NCI-H69 (cell line): ENCODE results near the gene SYTL2.

Experiments used
- DNase-seq: peaks from one replicate; lab custom pipeline; 2025; lab: John Stamatoyannopoulos, UW

The SYTL2 gene

DNA sequence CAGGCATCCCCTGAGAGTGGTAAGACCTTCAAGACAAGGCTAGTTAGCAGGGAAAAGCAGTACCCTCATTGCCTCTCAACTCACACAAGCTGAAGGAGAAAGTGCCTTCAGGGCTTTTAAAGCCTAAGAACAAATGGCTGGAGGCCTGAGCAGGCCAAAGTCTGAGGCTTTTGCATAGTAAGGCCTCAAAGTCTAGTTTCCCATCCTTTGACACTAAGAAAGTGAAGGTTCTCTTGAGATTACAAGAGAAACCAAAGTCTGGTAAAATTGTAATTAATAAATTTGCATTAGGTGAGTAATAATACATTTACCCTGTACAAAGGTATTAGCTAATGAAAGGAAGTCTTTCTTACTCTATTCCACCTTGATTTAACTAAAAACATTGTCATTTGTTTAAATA is 78.0 kb downstream of the SYTL2 start:
- DNase-seq = no peak

DNA sequence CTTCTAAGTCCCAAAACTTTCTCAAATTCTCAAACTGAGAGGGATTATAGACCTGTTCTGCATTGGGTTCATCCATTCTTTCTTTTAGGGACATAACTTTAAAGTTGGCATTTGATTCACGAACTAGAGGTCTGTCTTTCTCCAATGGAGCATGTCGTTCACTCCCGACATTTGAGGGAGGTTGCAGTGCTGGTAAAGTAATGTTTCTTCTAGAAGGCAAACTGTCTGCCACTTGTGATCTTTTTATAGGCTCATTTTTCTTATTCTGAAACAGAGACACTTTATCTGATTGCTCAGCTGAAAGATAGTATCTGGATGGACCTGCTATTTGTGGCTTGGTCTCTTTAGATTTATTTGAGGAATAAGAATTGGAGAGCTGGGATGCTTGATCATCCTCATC is 84.6 kb downstream of the SYTL2 start:
- DNase-seq = no peak

DNA sequence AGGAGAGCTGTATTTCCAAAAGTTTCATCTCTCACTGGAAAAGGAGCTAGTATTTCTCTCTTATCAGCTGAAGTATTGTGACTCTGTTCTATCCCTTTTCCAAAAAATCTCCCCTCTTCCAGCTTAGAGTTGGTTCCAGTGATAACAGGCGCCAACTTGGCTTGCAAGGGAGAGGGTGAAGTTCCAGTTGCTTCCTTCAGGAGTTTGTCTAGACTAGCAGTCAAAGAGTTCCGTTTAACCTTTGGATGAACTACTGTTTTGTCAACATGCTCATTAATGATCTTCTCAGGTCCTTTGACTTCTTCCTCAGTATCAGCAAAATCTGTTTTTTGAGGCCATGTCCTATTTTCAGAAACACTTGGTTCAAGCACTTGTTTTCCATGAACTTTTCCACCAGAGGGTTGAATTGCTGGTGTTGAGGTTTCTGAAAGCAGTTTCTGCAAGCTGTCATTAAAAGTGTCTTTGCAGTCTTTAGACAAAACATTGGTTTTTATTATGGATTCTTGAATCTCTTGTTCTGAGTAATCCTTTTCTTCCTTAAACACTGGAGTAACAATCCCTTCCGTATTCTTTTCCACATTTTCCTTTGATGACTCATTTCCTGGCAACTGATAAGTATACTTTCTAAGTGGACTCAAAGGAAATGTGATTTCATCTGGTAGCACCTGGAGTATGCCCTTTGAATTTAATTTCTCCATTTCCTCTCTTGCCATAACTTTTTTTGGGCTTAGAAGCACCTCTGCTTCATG is 85.3 kb downstream of the SYTL2 start:
- no peak for DNase-seq

DNA sequence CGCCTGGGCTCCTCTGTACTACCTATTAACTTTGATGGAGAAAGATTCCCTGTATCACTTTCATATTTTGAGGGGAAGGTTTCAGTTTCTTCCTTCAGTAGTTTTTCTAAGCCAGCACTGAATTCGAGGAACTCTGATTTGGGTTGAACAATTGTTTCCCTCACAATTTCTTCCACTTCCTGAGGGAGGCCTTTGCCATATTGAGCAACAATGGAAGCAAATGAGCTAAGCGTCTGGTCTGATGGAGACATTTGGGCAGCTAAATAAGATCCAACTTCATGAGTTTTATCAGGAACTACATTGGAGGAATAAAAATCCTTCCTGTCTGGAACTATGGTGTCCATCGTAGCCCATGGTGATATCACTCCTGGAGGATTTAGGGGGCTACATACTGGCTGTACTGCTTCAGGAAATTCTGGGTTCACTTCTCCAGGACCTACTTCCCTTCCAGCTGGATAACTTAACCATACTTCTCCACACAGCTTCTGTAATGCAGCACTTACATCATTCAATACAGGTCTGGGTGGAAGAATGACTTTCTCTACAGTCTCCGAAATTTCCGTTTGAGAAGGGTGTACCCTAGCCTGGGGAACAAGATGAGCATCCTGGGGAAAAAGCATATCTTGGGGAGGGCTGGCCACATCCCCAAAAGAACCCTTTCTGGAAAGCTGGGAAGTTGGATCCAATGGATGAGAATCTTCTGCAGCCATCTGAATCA is 86.0 kb downstream of the SYTL2 start:
- no peak for DNase-seq

DNA sequence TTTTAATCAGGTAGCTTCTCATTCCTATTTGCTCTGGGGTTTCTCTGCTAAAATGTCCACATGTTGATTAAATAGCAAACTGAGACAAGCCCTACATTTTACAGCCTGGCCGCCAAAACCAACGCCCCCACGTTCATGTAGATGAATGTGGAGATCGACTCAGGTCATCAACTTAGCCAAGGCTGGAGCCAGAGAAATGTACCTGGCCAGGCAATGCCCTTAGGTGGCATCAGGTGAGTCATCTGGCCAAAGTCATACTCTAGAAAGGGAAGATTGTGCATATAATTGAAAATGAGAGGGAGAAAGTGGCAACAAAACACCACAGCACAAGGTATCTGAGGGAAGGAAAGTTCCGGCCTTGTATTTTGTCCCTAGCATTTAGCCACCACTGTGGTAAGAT is 87.9 kb downstream of the SYTL2 start:
- no peak for DNase-seq

DNA sequence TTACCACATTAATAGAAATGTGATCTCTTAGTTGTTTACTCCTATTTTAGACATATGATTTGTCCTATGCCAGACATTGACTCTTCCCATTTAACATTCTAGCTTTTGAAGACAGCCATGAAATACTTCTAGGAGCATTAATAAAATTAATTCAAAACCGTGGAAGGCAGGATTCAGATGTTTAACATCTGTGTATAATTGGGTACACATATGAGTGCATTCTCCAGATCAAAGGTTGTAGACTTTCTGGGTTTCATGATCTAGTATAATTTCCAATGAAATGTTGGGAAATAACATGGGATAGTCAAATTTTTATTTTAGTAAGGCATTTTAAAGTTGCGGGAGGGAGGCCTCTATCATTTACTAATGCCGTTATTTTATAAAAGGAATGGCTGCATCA is 89.8 kb downstream of the SYTL2 start:
- DNase-seq = no peak

DNA sequence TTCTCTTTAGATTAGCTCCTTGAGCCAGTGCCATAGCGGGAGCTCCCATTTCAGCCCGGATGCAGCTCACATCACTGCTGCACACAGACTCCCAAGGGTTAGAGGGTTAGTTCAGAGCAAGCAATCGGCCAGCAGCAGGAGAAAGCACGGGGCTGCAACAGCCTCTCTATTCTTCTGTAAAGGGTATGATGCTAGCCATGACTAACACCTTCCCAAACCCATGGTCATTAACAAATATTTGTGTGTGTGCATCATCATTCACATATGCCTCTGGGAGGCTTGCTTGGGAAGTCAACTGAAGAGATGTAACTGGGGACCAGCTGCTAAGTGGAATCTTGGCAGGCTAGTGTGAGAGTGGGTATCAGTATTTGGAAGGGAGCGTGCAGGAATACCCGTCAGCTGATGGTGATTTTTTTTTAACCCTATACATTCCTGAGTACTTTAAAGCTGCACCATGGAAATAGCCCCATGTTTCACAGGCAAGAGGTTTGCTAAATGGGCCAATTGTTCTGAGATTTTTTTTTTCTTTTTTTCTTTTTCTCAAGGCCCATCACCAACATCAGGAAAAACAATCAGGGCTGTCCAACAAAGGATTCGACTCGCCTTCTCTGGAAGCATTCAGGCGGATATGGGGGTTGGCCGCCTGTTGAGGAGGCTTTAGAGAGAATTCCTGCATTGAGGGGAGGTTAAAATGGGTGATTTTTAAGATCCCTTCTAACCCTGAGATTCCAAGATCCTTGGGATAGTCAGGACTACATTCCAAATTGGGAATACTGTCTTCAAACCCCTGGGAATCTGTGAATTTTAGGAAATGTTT is 91.7 kb downstream of the SYTL2 start:
- DNase-seq = peak; percentile 40

DNA sequence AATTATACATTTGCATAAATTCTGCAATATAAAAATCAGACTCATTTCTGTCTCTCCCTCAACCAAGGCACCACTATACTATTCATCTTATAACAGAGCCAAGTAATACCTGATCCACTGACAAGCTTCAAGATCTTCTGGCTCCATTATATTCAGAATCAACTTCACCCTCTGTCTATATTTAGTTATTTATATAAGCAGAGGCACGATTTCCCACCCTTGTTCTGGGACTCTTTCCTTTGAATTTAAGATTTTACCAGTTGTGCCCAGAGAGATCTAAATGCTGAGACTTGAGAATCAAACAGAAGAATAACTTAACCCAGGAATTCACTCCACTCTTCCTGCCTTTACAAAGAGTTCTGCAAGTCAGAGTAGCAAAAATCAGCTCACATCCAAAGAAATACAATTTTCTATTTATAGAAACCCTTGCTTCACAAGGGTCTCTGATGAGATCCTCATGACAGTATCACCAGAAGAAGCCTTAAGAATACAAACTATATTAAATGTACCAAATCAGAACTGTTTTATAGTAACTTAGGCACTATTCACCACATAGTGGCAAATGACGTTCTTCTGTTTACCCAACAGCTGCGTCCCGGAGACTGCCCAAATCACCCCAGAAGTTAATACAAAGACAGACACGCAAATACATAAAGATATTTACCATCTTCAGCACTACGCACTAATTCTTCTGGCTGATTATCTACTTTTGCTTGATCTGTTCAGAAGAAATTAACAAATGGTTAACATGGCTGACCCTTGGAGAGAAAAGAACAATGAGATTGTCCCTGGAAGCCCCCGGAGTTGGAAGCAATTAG is 92.6 kb downstream of the SYTL2 start:
- DNase-seq = no peak

DNA sequence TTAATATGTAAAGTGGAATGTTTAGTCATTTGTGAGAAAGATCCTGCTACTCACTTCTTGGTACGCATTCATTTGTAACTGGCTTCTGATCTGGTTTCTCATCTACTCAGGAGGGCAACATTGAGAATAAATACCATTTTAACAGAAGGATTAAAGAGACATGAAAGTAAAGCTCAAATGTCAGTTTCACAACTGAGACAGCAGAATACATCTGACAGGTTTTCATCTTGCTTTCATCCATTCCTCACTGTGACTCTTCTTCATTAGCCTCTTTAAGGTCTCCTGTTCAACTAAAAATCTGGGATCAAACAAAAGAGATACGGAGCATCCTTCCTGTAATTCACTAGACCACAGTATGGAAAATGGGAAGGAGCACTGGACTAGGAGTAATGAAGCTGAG is 93.5 kb downstream of the SYTL2 start:
- no peak for DNase-seq

DNA sequence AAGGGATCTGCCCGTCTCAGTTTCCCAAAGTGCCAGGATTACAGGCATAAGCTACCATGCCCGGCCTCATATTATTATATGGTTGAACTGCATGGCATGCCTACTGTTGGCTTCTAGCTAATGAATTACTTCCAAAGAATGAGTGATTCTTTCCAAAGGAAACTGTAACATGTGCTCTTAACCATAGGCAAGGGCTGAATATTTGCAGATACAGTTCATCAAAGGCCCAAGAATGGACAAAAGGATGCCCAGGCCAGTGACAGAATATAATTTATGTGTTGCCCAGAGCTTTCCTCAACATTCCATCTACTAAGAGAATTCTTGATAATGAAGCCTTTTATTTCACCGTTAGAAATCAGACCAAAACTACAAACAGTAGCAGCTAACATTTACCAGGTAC is 98.0 kb downstream of the SYTL2 start:
- no peak for DNase-seq

DNA sequence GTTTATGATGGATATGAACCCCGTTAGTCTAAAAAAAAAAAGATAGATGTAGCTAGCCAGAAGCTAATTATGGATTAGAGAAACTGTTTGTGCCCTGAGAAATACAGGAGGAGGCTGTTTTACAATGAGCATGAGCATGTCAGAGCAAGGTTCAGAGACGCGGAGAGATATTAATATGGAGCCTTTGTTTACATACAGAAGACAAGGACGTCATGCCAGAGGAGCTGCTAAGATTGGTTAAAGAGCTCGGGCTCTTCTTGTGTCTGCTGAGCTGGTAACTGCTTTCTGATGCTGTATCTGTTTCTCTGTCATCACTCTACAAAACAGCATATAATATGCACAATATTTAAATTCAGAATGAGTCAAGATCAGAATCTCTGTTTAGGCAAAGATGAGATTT is 100.0 kb downstream of the SYTL2 start:
- peak; percentile 10 for DNase-seq

DNA sequence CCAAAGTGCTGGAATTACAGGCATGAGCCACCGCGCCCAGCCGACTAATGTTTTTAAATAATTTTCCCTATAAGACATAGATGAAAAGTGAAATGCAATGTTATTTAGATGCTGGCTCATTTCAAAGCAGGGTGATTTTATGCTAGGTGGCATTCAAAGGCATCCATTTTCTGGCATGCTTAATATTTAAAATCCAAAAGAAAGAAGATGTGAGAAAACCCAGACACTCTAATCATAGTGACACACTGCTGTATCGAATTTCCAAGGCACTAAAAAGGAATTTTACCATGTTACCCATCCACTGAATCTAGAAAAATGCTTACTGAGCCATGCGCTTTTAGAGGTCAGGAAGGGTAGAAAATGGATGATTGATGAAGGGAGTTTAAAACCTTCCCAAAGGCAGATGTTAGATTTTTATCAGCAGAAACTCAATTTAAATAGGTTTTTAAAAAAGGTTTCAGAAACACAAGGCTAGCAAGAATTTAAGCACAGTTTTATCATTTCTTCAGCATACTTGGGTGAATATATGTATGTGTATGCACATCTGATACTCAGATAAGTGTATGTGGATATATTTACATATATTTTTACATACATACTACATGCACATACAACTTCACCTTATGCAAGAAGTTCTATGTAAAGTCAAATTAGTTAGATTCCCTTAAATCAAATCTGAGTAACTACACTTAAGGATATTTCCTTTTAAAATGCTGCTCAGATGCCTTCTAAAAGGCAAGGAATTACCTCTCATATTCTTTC is 100.8 kb downstream of the SYTL2 start:
- DNase-seq = no peak

DNA sequence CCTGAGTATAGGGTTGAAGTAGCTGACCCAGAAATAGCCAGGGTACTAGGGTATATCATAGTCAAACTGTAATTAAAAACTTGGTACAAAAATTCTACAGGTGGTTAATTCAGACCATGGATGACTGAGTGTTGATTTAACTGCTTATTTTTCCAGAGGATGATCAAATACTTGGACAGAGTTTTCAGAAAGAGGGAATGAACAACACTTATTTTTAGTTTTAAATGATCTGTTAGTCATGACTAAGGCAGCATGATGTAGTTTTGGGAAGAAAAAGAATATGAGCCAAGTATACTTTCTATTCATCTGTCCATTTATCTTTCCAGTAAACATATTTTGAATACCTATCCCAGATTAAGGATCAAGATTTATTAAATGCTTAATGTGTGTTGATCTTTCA is 105.1 kb downstream of the SYTL2 start:
- no peak for DNase-seq

DNA sequence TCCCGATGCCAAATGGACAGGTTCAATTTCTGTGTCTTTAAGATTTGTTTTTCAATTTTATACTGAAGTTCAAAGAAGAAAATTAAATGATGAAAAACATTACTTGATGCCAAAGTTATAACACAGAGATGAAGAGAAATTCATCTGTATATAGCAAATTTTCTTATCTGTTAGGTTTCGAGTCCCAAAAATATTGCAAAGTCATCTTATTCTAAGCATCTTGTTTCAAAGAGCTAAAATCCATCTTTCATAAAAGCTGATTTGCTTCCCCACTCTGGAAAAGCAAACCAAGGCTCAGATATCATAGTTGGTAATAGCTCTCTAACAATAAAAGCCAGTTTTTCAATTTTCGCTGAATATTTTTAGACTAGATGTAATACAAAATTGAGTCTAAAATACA is 106.0 kb downstream of the SYTL2 start:
- no peak for DNase-seq

DNA sequence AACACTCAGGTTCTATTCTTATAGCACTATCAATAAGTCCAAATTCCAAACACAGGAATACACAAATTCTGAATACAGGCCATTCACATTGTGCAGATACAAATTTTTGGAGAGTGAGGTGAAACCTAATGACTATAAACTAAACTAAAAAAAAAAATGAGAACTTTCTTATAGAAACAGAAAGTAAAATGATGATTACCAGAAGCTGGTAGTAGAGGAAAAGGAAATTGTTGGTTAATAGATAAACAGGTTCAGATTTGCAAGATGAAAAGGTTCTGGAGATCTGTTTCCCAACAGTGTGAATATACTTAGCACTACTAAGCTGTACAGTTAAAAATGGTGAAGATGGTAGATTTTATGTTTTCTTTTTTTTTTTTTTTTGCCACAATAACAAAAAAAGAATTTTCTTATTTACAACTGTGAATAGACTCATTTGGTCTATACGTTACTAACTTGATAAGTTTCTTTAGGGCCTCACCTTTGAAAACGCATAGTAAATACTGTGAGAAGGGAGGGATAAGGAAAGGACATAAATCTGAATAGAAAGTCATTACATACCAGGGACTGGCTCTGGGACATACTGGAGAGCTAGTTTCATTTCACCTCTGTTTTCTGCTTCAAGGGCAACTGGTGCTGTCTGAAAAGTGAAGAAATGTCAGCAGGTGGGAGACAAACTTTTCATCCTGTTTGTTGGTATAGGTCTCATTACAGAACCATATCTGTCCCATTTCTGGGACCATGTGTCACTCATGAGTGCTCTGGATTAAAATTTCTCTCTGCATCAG is 110.8 kb downstream of the SYTL2 start:
- no peak for DNase-seq

DNA sequence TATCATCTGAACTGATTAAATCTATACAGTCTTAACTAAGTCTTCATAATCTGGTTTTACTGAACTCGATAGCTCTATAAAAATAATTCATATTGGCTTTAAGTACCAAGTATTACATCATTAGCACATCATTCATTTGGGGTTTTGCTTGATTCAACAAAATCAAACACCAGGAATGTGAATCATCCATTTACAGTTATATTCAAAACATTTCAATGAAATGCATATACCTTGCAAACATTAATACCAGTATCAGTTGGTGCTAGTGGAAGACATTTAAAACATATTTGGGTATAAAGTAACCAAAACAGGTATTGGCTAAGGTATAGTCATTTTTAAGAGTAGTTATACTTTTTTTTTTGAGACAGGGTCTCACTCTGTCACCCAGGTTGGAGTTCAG is 112.7 kb downstream of the SYTL2 start:
- no peak for DNase-seq

DNA sequence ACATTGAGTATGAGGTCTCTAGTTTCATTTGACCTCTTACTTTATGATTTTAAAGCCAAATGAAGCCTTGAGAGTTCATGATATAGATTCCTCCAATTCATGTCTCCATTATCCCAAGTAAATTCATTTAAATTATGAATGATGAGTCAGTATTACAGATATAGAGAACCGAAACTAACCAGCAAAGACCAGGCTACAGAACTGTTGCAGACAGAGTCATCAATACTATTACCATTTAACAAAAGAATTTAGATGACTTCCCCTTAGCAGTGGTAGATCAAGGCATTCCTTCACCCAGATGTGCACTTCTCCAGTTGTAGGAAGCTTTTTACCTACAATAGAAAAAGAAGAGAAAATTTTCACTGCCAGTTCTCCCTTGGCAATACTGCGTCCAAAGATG is 113.2 kb downstream of the SYTL2 start:
- no peak for DNase-seq

DNA sequence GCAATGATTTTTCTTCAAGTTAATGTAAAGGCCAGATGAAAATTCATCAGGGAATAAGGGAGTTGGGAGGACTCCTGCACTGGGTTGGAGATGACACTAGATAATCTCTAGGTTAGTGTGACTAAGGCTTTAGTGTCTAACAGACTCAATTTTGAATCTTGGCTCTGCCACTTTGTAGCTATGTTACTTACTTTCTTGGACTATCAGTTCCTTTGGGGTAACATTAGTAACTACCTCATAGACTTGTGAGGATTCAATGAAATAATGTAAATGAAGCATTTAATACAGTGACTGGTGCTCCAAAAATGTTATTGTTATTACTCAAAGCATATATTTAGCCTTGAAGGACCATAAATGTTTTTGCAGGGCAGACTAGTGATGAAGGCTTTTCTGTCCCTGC is 115.4 kb downstream of the SYTL2 start:
- no peak for DNase-seq

DNA sequence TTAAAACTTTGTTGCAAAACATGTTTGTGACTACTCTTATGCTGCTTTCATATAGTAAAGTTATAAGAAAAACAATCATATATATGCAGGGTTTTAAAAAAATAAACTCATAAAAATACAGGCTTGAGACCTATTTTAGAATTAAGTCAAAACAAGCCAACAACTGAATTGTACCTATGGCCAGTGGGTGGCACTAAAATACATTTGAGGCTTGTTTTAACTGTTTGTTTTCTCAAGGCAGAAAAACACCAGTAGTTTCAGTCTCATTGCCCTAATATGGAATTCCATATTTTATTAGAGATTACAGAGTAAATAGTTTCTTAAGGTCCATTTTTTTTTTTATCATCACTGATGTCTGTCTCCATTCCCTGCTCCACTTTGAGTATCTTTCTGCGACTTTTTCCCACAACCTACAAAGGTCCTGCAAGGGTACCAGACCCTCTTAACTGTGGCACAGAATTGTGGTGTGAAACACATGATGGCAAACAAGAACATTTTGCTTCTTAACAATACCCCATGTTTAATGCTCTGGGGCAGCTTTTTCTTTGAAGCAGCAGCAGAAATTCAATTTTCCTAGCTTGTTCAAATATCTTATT is 116.5 kb downstream of the SYTL2 start:
- peak; percentile 35 for DNase-seq

DNA sequence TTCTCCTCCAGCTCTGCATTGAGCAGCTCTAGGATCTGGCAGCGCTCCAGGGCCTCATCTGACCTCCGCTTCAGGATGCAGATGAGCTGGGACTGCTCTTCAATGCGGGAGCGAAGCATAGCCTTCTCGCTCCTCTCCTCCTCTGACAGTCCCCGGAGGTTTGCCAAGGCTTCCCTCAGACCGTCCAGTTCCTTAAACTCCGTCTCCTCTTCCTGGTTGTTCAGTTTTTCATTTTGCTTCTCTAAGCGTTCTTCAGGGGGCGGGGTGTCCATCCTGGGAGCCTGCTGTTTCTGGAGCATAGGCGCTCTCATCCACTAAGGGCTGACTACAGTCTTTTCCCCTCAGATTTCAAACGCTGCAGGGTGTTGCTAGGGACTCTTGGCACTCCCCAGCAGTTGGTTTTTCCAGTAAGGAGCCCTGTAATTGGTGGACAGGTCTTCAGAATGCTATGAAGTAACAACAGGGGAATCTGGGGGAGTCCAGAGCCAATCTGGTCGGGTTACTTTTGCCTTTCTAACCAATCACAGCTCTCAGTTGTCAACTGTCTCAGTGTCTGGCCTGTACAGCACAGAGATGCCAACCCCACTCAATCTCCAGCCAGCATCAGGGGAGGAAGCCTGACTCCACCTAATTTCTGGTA is 125.0 kb downstream of the SYTL2 start, which contains the start of gene CCDC89:
TSS of gene CCDC89 (minus strand) at position 376 of the 640 bp plus-strand sequence. CDS start at position 311, 65 bp downstream.
- DNase-seq = peak; percentile 98
